ENCODE data around the gene DNAJC24.

GRCh38 chr11:31455177-31455576, 85.5 kb downstream of the DNAJC24 start:
- TF ChIP-seq BHLHE40 (IDR thresholded peaks at IDR 0.05; ENCODE audit: low read depth, low read length) (no peak), CTCF (conservative IDR thresholded peaks at IDR 0.05; ENCODE audit: low read depth, low read length) (no peak), RAD21 (IDR thresholded peaks at IDR 0.05; ENCODE audit: low read length) (no peak), RFX5 (IDR thresholded peaks at IDR 0.05; ENCODE audit: low read depth, low read length) (no peak), RCOR1 (IDR thresholded peaks at IDR 0.05; ENCODE audit: insufficient replicate concordance, low read length) (no peak), POLR2A (IDR thresholded peaks at IDR 0.05; ENCODE audit: low read depth, low read length) (no peak), MAFK (IDR thresholded peaks at IDR 0.05; ENCODE audit: low read depth, low read length) (no peak), ELK1 (IDR thresholded peaks at IDR 0.05; ENCODE audit: borderline replicate concordance, low read depth, low read length) (no peak), USF2 (IDR thresholded peaks at IDR 0.05; ENCODE audit: low read depth, low read length) (no peak), CEBPB (IDR thresholded peaks at IDR 0.05; ENCODE audit: low read depth, low read length) (no peak), NFE2L2 (IDR thresholded peaks at IDR 0.05; ENCODE audit: low read depth, low read length) (no peak), MAZ (IDR thresholded peaks at IDR 0.05; ENCODE audit: borderline replicate concordance, low read depth, low read length) (no peak), CHD1 (IDR thresholded peaks at IDR 0.05; ENCODE audit: low read depth, low read length) (no peak), MXI1 (IDR thresholded peaks at IDR 0.05; ENCODE audit: borderline replicate concordance, low read depth, low read length) (no peak)

Measured in IMR-90 (cell line).